Body of pancreas (tissue), 4 donors: ENCODE data around the gene NR6A1. TPM values are rescaled to one million over a fixed set of nuclear protein-coding genes. Genes with fewer than 3 reads are reported as not detected.

Experiments used
- ATAC-seq: fragments of 150-250 bp; one replicate; pipeline ENCODE4 v1.9.1; 2016
- DNase-seq, 4 donors: peaks; one replicate each; pipeline ENCODE4 v3.0.0-alpha.2; 2019
- H3K27ac ChIP-seq, 4 donors: fragments of 200-600 bp; sonication (generic); 1 replicate in 3 of 4; 2 replicates in 1 of 4; pipeline versions ENCODE4 v1.5.1 to v1.6.1; 2016 to 2019; ENCODE audit warnings: mild to moderate bottlenecking in 1 of 4, mixed read lengths in 1 of 4, moderate library complexity in 1 of 4
- H3K27me3 ChIP-seq, 2 donors: fragments of 200-600 bp; sonication (generic); one replicate each; pipeline ENCODE4 v1.6.0; 2016; ENCODE audit warnings: mild to moderate bottlenecking in 1 of 2
- H3K36me3 ChIP-seq, 2 donors: fragments of 200-600 bp; sonication (generic); replicated peaks in 1 of 2; 2 replicates each; pipeline ENCODE4 v1.5.1; 2016; ENCODE audit warnings: low read depth in 2 of 2; ENCODE audit not compliant: insufficient read depth in 1 of 2
- H3K4me1 ChIP-seq: fragments of 200-600 bp; sonication (generic); one replicate; pipeline ENCODE4 v1.6.0; 2016
- H3K4me3 ChIP-seq, 2 donors: fragments of 200-600 bp; sonication (generic); 1 replicate in 1 of 2; 2 replicates in 1 of 2; pipeline ENCODE4 v1.5.1; 2016 to 2019
- H3K9me3 ChIP-seq, 3 donors: fragments of 200-600 bp; sonication (generic); 1 replicate in 2 of 3; 2 replicates in 1 of 3; pipeline ENCODE4 v1.5.1; 2016
- POLR2A ChIP-seq, 3 donors: fragments of 450-650 bp; IDR thresholded peaks; one replicate each; pipeline ENCODE4 v1.6.1; 2016; ENCODE audit warnings: antibody characterized with exemption in 3 of 3, mild to moderate bottlenecking in 2 of 3
- WGBS, 2 donors: methylation state at CpG; one replicate each; pipeline ENCODE4 v1.1.5; 2017; 5-methylcytosine and 5-hydroxymethylcytosine counted together
- intact Hi-C: fragments of 100-400 bp; cut with DNase I; formaldehyde crosslinking; loops from one replicate; pipeline ENCODE4 v1.15.1; 2023
- total RNA-seq, 2 donors: library from RNA; depleted of rRNA; stranded (reverse); fragments of >200 nt; gene quantifications; one replicate each; pipeline ENCODE4 v1.1.0, GENCODE V29; 2016
- TF ChIP-seq, protein P1 (sequence below), 7 experiments: fragments of 450-650 bp in 4 of 7; fragments of 200-600 bp in 3 of 7; sonication (generic) in 3 of 7; IDR thresholded peaks; one replicate each; pipeline ENCODE4 v1.5.1; 2016 to 2019; ENCODE audit warnings: antibody characterized with exemption in 7 of 7

NR6A1 gene
- total RNA-seq, 2 donors from 2014 or later, result 3.3 to 3.9 TPM

DNA sequence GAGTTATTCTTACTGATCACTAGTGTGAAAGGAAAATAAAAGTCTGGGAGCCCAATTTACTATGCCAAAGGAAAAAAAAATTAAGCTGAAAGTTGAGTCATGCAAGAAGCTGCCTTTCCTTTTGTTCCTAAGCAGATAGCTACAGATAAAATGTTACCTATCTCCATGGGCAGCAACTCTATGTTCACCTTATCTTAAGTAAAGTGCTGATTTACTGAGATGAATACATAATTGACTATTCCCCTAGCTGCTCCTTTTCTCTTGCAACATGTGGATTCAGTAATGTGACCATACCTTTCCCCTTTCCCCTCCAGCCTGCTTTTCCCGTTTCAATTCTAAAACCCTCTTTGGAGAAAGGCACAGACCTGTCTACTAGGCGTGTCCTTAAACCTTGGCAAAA, 201.2 kb downstream of the NR6A1 start:
- 82 to 87% methylated on average over 2 of the region's 2 CpGs for WGBS, 2 donors
- peaks cover 8% of the 10 kb centered on the region for H3K4me1 ChIP-seq
- DNase-seq (no peak), ATAC-seq (no peak)
- H3K27ac ChIP-seq, result no peak overlapping the region
- TF ChIP-seq POLR2A (IDR thresholded peaks at IDR 0.05), result no peak
- TF ChIP-seq, protein P1, sequence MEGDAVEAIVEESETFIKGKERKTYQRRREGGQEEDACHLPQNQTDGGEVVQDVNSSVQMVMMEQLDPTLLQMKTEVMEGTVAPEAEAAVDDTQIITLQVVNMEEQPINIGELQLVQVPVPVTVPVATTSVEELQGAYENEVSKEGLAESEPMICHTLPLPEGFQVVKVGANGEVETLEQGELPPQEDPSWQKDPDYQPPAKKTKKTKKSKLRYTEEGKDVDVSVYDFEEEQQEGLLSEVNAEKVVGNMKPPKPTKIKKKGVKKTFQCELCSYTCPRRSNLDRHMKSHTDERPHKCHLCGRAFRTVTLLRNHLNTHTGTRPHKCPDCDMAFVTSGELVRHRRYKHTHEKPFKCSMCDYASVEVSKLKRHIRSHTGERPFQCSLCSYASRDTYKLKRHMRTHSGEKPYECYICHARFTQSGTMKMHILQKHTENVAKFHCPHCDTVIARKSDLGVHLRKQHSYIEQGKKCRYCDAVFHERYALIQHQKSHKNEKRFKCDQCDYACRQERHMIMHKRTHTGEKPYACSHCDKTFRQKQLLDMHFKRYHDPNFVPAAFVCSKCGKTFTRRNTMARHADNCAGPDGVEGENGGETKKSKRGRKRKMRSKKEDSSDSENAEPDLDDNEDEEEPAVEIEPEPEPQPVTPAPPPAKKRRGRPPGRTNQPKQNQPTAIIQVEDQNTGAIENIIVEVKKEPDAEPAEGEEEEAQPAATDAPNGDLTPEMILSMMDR (IDR thresholded peaks at IDR 0.05), result no peak
- H3K4me3 ChIP-seq, result no peak overlapping the region
- intact Hi-C loops, result no loop called here
- H3K27me3 ChIP-seq, result no peaks in the 10 kb centered on the region
- no peaks in the 10 kb centered on the region for H3K36me3 ChIP-seq
- H3K9me3 ChIP-seq, result no peaks in the 10 kb centered on the region

DNA sequence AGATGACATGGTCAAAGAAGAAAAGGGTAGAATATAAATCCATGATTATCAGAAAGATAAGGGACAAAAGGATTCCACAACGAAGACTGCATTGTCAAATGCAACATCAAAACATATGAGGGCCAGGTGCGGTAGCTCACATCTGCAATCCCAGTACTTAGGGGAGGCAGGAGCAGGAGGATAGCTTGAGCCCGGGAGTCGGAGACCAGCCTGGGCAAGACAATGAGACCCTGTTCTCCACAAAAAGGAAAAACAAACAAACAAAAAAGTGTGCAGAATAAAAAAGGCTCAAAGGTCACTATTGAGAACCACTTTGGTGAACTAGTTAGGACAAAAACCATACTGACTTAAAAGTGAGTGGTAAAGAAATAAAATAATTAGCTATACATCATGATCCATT, 203.7 kb downstream of the NR6A1 start:
- H3K27me3 ChIP-seq, result no peaks in the 10 kb centered on the region
- DNase-seq, result no peak
- WGBS, 2 donors, result 56 to 81% methylated on average over 4 of the region's 4 CpGs

DNA sequence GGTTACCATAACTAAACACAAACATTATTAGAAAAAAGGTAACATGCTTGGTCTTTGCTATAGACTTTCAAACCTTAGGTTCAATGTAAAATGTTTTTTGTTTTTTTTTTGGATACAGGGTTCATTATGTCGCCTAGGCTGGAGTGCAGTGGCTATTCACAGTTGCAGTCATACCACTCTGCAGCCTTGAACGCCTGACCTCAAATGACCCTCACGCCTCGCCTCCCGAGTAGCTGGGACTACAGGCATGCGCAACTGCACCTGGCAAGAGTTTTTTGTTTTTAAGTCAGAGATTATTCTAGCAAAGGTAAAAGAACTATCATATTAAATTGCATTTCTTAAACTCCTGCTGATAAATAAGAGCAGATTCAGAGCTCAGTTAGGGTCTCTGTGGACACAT, 208.8 kb downstream of the NR6A1 start:
- H3K27me3 ChIP-seq, result no peaks in the 10 kb centered on the region
- ATAC-seq (no peak), DNase-seq (peak in 3 of 4 donors; percentile 8 to 23 (median 13))
- peaks cover 8% of the 10 kb centered on the region for H3K4me1 ChIP-seq
- no peaks in the 10 kb centered on the region for H3K36me3 ChIP-seq
- no peaks in the 10 kb centered on the region for H3K9me3 ChIP-seq
- no peak overlapping the region for H3K4me3 ChIP-seq
- WGBS, 2 donors, result 37 to 38% methylated on average over 6 of the region's 6 CpGs
- H3K27ac ChIP-seq, result no peak overlapping the region
- TF ChIP-seq, protein P1 (IDR thresholded peaks at IDR 0.05), result no peak
- no peak for TF ChIP-seq POLR2A (IDR thresholded peaks at IDR 0.05)
- intact Hi-C loops, result no loop called here

More for the DNA sequence above, 203.7 kb downstream of the NR6A1 start:
- Histone ChIP-seq H3K4me3 (no peak overlapping the region), H3K36me3 (no peaks in the 10 kb centered on the region), H3K4me1 (peaks cover 12% of the 10 kb centered on the region), H3K27ac (no peak overlapping the region), H3K9me3 (no peaks in the 10 kb centered on the region)
- no peak for TF ChIP-seq POLR2A (IDR thresholded peaks at IDR 0.05)
- TF ChIP-seq, protein P1 (IDR thresholded peaks at IDR 0.05), result no peak
- no peak for ATAC-seq
- intact Hi-C loops, result no loop called here

DNA sequence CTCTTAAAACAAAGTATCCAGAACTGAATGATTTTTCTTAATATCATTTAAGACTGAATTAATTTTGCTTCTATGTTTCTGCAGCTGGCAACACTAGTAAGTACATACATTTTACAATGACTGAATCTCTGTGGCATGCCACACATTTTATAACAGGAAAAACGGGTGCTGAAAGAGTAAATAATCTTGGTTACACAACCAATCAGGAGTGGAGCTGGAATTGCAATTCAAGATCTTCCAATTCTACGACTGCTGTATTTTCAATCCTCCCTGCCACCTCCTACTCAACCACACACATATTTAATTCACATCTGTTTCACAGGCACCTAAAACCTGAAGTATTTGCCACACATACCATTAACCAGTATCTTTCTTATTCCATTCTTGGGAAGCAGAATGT, 211.2 kb downstream of the NR6A1 start:
- Histone ChIP-seq H3K27me3 (no peaks in the 10 kb centered on the region), H3K4me3 (no peak overlapping the region), H3K27ac (no peak overlapping the region), H3K9me3 (no peaks in the 10 kb centered on the region), H3K36me3 (no peaks in the 10 kb centered on the region), H3K4me1 (peaks cover 8% of the 10 kb centered on the region)
- intact Hi-C loops, result no loop called here
- WGBS, 2 donors, result 69 to 74% methylated on average over 2 of the region's 2 CpGs
- no peak for ATAC-seq
- TF ChIP-seq, protein P1 (IDR thresholded peaks at IDR 0.05), result no peak
- no peak for TF ChIP-seq POLR2A (IDR thresholded peaks at IDR 0.05)
- DNase-seq, result no peak

DNA sequence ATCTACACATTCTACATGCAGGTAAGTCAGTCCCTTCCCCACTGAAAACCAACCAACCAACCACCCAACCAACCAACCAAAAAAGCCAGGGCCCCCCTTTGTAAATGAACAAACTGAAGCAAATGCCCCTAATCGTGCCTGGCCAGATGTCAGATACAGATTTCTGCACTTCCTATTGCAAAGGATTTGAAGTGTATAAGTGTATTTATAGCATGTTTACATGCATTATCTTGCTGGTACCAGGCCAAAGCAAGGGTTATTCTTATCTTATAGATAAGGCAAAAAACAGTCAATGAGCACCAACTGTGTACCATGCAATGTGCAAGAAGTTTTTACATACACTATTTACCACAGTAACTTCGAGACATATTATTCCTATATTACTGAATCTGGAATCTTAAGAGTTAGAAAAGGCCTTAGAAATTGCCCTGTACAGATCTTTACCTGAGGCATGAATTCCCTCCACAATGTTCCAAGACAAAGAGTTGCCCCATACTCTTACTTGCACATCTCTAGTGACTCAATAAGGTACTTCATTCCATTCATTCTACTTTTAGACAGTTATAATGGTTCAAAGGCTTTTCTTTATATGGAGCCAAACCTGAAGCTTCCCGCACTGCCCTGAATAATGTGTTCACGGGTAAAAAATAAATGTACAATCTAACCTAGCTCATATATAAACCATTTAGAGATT, 212.2 kb downstream of the NR6A1 start:
- H3K4me1 ChIP-seq, result peaks cover 8% of the 10 kb centered on the region
- DNase-seq, result no peak

More for the DNA sequence above, 212.2 kb downstream of the NR6A1 start:
- no peaks in the 10 kb centered on the region for H3K36me3 ChIP-seq
- no peaks in the 10 kb centered on the region for H3K9me3 ChIP-seq
- H3K27me3 ChIP-seq, result no peaks in the 10 kb centered on the region
- ATAC-seq, result no peak
- no peak for TF ChIP-seq POLR2A (IDR thresholded peaks at IDR 0.05)
- TF ChIP-seq, protein P1 (IDR thresholded peaks at IDR 0.05), result no peak
- H3K27ac ChIP-seq, result no peak overlapping the region
- 74 to 84% methylated on average over 4 of the region's 4 CpGs for WGBS, 2 donors
- no peak overlapping the region for H3K4me3 ChIP-seq
- intact Hi-C loops, result no loop called here
